ENCODE results near the gene IDH3A. TPM values are rescaled to one million over a fixed set of nuclear protein-coding genes. Genes with fewer than 3 reads are reported as not detected.

The IDH3A gene
- 78.3 TPM for total RNA-seq
- long read RNA-seq, full-length matches to known transcripts: 56 of 70 reads
- long read RNA-seq, partial matches to known transcripts: 3 of 70 reads
- long read RNA-seq, other reads (novel, unspliced or antisense): 11 of 70 reads

- H3K36me3 ChIP-seq: no peaks in the 10 kb centered on the region
- H3K27ac ChIP-seq: peak within 1 kb of the TSS; percentile 88
- DNase-seq (peak; percentile 100), ATAC-seq (peak; percentile 100)
- peaks cover 26% of the 10 kb centered on the region for H3K4me1 ChIP-seq
- no peaks in the 10 kb centered on the region for H3K9me3 ChIP-seq
- H3K4me3 ChIP-seq: peak within 1 kb of the TSS; percentile 81
- H3K27me3 ChIP-seq (ENCODE audit: low read depth): no peaks in the 10 kb centered on the region
- TF ChIP-seq, protein P1, sequence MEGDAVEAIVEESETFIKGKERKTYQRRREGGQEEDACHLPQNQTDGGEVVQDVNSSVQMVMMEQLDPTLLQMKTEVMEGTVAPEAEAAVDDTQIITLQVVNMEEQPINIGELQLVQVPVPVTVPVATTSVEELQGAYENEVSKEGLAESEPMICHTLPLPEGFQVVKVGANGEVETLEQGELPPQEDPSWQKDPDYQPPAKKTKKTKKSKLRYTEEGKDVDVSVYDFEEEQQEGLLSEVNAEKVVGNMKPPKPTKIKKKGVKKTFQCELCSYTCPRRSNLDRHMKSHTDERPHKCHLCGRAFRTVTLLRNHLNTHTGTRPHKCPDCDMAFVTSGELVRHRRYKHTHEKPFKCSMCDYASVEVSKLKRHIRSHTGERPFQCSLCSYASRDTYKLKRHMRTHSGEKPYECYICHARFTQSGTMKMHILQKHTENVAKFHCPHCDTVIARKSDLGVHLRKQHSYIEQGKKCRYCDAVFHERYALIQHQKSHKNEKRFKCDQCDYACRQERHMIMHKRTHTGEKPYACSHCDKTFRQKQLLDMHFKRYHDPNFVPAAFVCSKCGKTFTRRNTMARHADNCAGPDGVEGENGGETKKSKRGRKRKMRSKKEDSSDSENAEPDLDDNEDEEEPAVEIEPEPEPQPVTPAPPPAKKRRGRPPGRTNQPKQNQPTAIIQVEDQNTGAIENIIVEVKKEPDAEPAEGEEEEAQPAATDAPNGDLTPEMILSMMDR (IDR thresholded peaks at IDR 0.05): no peak
- intact Hi-C loops (cut with DNase I): no loop called here
These were observed at the start of gene IDH3A for GRCh38 chr15:78149068-78149804. TSS of gene IDH3A (plus strand) at chr15:78149362. CDS start at chr15:78149404, 42 bp downstream.

DNA sequence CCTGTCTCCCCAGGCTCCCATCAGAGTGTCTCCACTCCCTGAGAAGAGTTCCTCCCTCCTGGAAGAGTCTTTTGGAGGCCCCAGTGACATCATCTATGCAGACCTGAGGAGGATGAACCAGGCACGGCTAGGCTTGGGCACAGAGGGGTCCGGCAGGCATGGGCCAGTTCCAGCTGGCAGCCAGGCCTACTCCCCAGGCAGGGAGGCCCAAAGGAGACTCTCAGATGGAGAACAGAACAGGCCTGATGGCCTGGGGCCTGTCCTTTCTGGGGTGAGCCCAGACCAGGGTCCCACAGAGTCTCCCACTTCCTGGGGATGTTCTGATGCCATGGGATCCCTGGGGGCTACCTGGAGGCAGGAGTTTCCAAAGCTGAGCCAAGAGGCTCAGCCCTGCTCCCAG is 48.3 kb upstream of the IDH3A start:
- peak; percentile 14 for DNase-seq
- intact Hi-C loops (cut with DNase I): no loop called here

GRCh38 chr15:78101423-78102105 is 47.6 kb upstream of the IDH3A start:
- no peaks in the 10 kb centered on the region for H3K36me3 ChIP-seq
- no peaks in the 10 kb centered on the region for H3K9me3 ChIP-seq
- TF ChIP-seq, protein P1 (IDR thresholded peaks at IDR 0.05): no peak
- no peak overlapping the region for H3K27ac ChIP-seq
- H3K4me3 ChIP-seq: no peak overlapping the region
- H3K4me1 ChIP-seq: peaks cover 22% of the 10 kb centered on the region
- H3K27me3 ChIP-seq (ENCODE audit: low read depth): no peaks in the 10 kb centered on the region
- ATAC-seq (no peak), DNase-seq (no peak)
- intact Hi-C loops (cut with DNase I): no loop called here

More for the DNA sequence above, 48.3 kb upstream of the IDH3A start:
- H3K4me3 ChIP-seq: no peak overlapping the region
- H3K27ac ChIP-seq: no peak overlapping the region
- no peak for ATAC-seq
- H3K27me3 ChIP-seq (ENCODE audit: low read depth): no peaks in the 10 kb centered on the region
- no peaks in the 10 kb centered on the region for H3K36me3 ChIP-seq
- no peaks in the 10 kb centered on the region for H3K9me3 ChIP-seq
- H3K4me1 ChIP-seq: peaks cover 22% of the 10 kb centered on the region
- TF ChIP-seq, protein P1 (IDR thresholded peaks at IDR 0.05): no peak

GRCh38 chr15:78102211-78102610 is 47.0 kb upstream of the IDH3A start:
- Histone ChIP-seq H3K27me3 (ENCODE audit: low read depth) (no peaks in the 10 kb centered on the region), H3K4me1 (peaks cover 22% of the 10 kb centered on the region), H3K36me3 (no peaks in the 10 kb centered on the region), H3K27ac (no peak overlapping the region), H3K9me3 (no peaks in the 10 kb centered on the region), H3K4me3 (no peak overlapping the region)
- intact Hi-C loops (cut with DNase I): no loop called here
- DNase-seq: no peak
- ATAC-seq: no peak
- TF ChIP-seq, protein P1 (IDR thresholded peaks at IDR 0.05): no peak

DNA sequence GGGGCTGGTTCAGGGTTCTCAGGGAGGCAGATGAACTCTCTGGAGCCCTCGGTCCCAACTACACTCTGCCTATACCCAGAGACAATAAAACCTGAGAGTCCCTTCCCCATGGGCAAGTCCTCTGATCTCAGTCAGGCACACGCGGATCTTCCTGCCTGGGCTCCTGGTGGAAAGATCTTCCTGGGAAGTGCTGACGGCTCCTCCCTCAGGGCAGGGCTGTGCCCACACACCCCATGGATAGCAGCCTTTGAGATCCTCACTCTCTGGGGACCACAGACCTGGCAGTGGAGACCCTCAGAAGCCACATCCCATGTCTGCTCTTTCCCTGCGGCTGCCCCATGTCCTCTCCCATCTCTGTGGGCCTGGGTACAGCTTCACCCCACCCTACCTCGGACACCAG is 46.4 kb upstream of the IDH3A start:
- ATAC-seq: no peak
- intact Hi-C loops (cut with DNase I): no loop called here
- peaks cover 22% of the 10 kb centered on the region for H3K4me1 ChIP-seq
- no peaks in the 10 kb centered on the region for H3K27me3 ChIP-seq (ENCODE audit: low read depth)
- H3K9me3 ChIP-seq: no peaks in the 10 kb centered on the region
- TF ChIP-seq, protein P1 (IDR thresholded peaks at IDR 0.05): no peak
- no peak overlapping the region for H3K4me3 ChIP-seq
- peak overlapping the region; percentile 53 for H3K27ac ChIP-seq
- H3K36me3 ChIP-seq: no peaks in the 10 kb centered on the region
- no peak for DNase-seq
